Epidermal melanocyte (primary cell): Measurements from ENCODE around the gene UXS1.
"Not testable (repeated sequence)": the region's sequence is repeated elsewhere in the genome, so short reads cannot be mapped to it uniquely, and the experiment has no call there.

Source experiments
- DNase-seq: peaks from one replicate; pipeline ENCODE4 v3.0.0; 2011; ENCODE audit warnings: low spot score; ENCODE audit not compliant: insufficient read length

UXS1 gene

GRCh38 chr2:106193977-106194778, at the start of gene UXS1:
UXS1 (minus strand) TSS chr2:106194301; CDS start chr2:106194241, 60 bp downstream.
- DNase-seq = peak; percentile 96

GRCh38 chr2:106239491-106239890, 45.4 kb upstream of the UXS1 start:
- not testable (repeated sequence) for DNase-seq

GRCh38 chr2:106235392-106235791, 41.3 kb upstream of the UXS1 start:
- not testable (repeated sequence) for DNase-seq

GRCh38 chr2:106233350-106233706, 39.2 kb upstream of the UXS1 start:
- no peak for DNase-seq

- no peak for DNase-seq
These were observed 38.7 kb upstream of the UXS1 start for GRCh38 chr2:106232638-106233349.

DNA sequence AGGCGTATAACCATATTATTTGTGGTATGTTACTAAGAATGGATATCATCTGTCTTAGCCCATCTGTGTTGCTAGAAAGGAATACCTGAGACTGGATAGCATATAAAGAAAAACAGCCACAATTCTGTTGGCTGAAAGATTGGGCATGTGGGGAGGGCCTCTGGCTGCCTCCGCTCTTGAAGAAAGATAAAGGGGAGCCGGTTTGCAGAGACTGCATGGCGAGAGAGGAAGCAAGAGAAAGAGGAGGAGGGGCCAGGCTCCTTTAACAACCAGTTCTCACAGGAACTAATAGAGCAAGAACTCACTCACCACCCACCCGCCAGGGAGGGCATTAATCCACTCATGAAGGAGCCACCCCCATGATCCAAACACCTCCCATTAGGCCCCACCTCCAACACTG, 29.2 kb upstream of the UXS1 start:
- DNase-seq = no peak

- DNase-seq = not testable (repeated sequence)
These were observed 28.0 kb upstream of the UXS1 start for GRCh38 chr2:106222057-106222456.

GRCh38 chr2:106219813-106220212, 25.7 kb upstream of the UXS1 start:
- DNase-seq = no peak

- not testable (repeated sequence) for DNase-seq
These were observed 25.1 kb upstream of the UXS1 start for GRCh38 chr2:106219157-106219556.

DNA sequence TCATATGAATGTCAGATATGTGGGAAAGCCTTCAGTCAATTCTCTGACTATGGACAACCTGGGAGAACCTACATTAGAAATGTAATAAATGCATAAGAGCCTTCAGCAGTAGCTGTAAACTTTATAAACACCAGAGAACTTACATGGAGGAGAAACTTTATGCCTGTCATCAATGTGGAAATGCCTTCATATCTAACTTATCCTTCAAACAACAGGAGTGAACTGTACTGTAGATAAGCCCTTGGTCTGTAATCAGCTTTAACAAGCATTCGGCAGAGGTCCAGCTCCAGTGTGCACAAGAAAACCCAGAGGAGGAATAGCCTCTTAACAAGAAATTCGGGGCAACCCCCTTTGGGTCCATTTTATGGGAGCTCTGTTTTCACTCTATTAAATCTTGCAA, 14.8 kb upstream of the UXS1 start:
- no peak for DNase-seq

DNA sequence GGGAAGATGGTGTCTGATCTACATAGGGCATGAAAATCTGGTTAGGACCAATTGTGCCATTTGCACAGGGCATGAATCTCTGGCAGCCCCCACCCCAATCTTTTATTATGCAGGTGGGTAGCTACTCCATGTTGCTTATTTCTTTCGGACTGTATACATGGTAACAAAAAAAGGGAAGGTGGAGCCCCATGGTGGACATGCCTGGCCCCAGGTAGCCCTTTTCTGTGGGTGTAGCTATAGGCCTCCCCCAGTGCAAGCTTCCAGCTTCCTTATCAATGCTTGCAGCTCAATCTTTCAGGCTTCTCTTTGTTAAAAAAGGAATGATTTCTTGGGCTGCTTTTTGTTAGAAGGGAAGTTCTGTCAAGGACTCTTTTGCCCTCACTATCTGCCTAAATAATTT, 14.3 kb upstream of the UXS1 start:
- DNase-seq = no peak

DNA sequence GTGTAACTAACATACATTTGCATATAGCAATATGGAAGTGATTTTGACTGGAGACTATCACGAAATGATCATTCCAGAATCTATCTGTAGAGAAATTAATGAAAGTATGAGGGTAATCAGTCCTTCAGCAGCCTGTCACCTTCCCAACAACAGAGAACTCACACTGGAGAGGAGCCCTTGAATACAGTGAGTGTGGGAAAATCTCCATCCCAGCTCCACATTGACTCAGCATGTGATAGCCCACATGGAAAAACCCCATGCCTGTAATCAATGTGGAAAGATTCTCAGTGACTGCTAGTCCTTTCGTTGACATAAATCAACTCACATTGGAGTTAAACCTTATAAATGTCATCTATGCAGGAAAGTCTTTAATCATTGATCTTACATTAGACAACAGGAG, 13.1 kb upstream of the UXS1 start:
- DNase-seq = no peak

DNA sequence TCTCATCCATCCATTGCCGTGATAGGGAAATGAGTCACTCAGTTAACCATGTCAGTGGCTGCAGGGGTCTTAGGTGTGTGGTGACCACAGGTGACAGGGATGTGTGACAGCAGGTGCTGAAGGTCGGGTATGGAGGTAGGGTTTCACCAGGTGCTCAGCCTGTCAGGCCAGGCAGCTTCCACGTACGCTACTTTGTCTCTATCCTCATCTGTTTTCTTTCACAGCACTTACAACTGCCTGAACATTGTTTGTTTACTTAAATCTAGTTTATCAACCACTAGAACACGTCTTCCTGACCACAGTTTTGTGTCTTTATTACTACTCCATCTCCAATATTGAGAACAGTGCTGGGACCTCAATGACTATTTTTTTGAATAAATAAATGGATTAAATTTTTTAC, 11.4 kb upstream of the UXS1 start:
- DNase-seq = no peak

- not testable (repeated sequence) for DNase-seq
These were observed 10.4 kb upstream of the UXS1 start for GRCh38 chr2:106204551-106204950.

GRCh38 chr2:106201661-106202060, 7.6 kb upstream of the UXS1 start:
- DNase-seq = no peak

GRCh38 chr2:106197878-106198277, 3.8 kb upstream of the UXS1 start:
- DNase-seq = peak; percentile 77

GRCh38 chr2:106195981-106196380, 1.9 kb upstream of the UXS1 start:
- no peak for DNase-seq

DNA sequence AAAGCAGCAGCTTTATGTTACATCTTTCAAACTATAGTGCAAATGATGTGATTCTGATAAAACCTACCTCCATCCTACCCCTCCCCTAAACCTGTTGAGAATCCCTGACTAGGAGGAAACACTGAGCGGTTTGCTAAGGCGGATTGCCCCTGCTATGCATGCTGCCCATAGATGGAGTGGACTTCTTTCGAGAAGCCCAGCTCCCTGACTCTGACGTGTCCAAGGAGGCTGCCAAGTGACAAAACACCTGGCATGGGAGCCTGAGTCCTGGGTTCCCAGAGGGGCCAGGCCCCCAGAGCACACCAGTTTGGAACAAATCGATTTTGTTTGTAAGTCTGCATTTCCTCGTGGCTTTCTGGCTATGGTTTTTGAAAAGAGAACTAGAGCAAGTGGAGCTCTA, 1.4 kb upstream of the UXS1 start:
- no peak for DNase-seq

GRCh38 chr2:106193690-106193976, 468 bp downstream of the UXS1 start:
- DNase-seq = no peak

DNA sequence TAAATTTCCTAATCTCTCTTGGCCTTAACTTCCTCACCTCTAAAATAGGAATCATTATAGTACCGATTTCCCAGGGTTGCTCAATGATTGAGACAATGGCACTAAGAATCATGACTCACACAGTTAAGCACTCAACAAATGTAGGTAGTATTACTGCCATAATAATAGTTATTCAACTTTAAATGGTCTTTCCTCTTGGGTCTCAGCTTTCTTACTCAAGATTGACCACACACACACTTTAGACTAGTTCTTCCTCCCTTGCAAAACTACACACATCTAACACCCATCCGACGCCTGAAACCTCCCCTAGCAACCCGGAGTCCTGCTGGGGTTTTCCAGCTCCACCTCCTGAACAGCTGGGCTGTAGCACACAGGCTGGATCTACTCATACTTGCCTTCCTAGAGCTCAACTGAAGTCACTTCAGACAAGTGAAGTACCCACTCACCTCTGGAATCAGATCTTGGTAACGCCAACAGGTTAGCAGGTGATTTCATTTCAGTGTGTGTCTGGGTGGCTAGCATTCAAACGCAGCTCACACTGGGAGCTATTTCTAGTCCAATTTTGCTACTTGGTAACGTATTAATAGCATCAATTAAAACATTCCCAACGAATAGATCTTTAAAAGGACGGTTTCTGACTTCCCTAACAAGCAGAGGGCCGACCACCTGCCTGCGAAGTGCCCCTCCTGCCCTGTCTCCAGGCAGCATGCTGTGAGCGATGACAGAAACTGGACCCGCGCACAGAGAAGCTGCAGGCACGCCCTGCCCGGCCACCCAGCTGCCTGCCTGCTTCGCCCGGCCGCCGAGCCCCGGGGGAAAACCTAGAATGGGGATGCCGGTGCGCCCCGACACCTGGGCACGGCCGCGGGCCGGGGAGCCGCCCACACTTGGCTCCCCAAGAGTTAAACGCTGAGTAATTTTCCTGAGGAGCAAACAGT, 1.1 kb downstream of the UXS1 start:
- DNase-seq = peak; percentile 41

DNA sequence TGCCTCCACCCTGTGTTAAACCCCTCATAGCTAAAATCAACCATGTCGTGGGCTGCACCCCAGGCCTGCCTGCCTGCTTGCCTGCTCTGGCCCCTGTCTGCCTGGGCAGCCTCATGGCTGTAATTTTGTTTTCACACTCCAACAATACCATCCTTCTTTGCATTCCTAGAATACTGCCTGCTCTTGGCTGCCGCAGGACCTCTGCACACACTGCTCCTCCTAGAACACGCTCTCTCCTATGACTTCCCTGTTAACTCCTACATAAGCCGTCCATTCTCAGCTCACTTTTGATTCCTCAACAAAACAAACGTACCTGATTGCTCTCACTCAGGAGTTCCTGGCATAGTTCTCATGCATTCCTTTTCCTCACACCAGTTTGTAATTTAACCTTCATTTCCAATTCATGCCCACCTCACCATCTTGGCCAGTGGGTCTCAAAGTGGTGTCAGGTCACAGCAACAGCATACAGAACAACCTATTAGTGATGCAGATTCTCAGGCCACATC, 2.5 kb downstream of the UXS1 start:
- DNase-seq = no peak
